ENCODE measurements around the gene CCDC148.

CCDC148 gene

GRCh38 chr2:158499383-158499782, 42.8 kb upstream of the CCDC148 start:
- no peak for TF ChIP-seq CTCF (IDR thresholded peaks at IDR 0.05; ENCODE audit: insufficient read depth, low read depth, low read length, missing control alignments)
- no peak for DNase-seq (ENCODE audit: low read depth)

GRCh38 chr2:158498749-158499136, 42.2 kb upstream of the CCDC148 start:
- no peak for TF ChIP-seq CTCF (IDR thresholded peaks at IDR 0.05; ENCODE audit: insufficient read depth, low read depth, low read length, missing control alignments)
- H3K4me3 ChIP-seq (ENCODE audit: low read length): no peak overlapping the region
- no peak for DNase-seq (ENCODE audit: low read depth)

More at GRCh38 chr2:158499383-158499782, 42.8 kb upstream of the CCDC148 start:
- H3K4me3 ChIP-seq (ENCODE audit: low read length): no peak overlapping the region

- H3K4me3 ChIP-seq (ENCODE audit: low read length): no peak overlapping the region
- no peak for TF ChIP-seq CTCF (IDR thresholded peaks at IDR 0.05; ENCODE audit: insufficient read depth, low read depth, low read length, missing control alignments)
- no peak for DNase-seq (ENCODE audit: low read depth)
These were observed 41.6 kb upstream of the CCDC148 start for GRCh38 chr2:158498043-158498748.

GRCh38 chr2:158497486-158497885, 40.9 kb upstream of the CCDC148 start:
- no peak for TF ChIP-seq CTCF (IDR thresholded peaks at IDR 0.05; ENCODE audit: insufficient read depth, low read depth, low read length, missing control alignments)
- DNase-seq (ENCODE audit: low read depth): peak; percentile 89
- H3K4me3 ChIP-seq (ENCODE audit: low read length): no peak overlapping the region

GRCh38 chr2:158496986-158497385, 40.4 kb upstream of the CCDC148 start:
- no peak for TF ChIP-seq CTCF (IDR thresholded peaks at IDR 0.05; ENCODE audit: insufficient read depth, low read depth, low read length, missing control alignments)
- no peak overlapping the region for H3K4me3 ChIP-seq (ENCODE audit: low read length)
- no peak for DNase-seq (ENCODE audit: low read depth)

- no peak for DNase-seq (ENCODE audit: low read depth)
- TF ChIP-seq CTCF (IDR thresholded peaks at IDR 0.05; ENCODE audit: insufficient read depth, low read depth, low read length, missing control alignments): no peak
- no peak overlapping the region for H3K4me3 ChIP-seq (ENCODE audit: low read length)
These were observed 38.6 kb upstream of the CCDC148 start for GRCh38 chr2:158495175-158495574.

GRCh38 chr2:158493458-158493857, 36.9 kb upstream of the CCDC148 start:
- no peak for DNase-seq (ENCODE audit: low read depth)
- H3K4me3 ChIP-seq (ENCODE audit: low read length): no peak overlapping the region
- TF ChIP-seq CTCF (IDR thresholded peaks at IDR 0.05; ENCODE audit: insufficient read depth, low read depth, low read length, missing control alignments): no peak

Data from epithelial cell of esophagus (primary cell).